HAP-1 (cell line): Measurements from ENCODE around the gene CCDC74A.
"Not testable (repeated sequence)": the region's sequence is repeated elsewhere in the genome, so short reads cannot be mapped to it uniquely, and the experiment has no call there.

Experiments
- DNase-seq, 2 experiments: peaks; one replicate each; pipeline ENCODE4 v3.0.0-alpha.2; 2016 to 2020; ENCODE audit warnings: low spot score in 2 of 2
- H3K27me3 ChIP-seq: fragments of 250-450 bp; sonication (Bioruptor Pico); 2 replicates; pipeline ENCODE4 v1.5.1; 2020; ENCODE audit warnings: low read depth, mild to moderate bottlenecking, moderate library complexity
- H3K36me3 ChIP-seq: fragments of 250-450 bp; sonication (Bioruptor Pico); replicated peaks from 2 replicates; pipeline ENCODE4 v1.5.1; 2020; ENCODE audit warnings: mild to moderate bottlenecking
- H3K4me1 ChIP-seq: fragments of 250-450 bp; sonication (Bioruptor Pico); 2 replicates; pipeline ENCODE4 v1.5.1; 2020; ENCODE audit warnings: mild to moderate bottlenecking
- H3K4me3 ChIP-seq: fragments of 250-450 bp; sonication (Bioruptor Pico); 2 replicates; pipeline ENCODE4 v1.5.1; 2020; ENCODE audit warnings: mild to moderate bottlenecking, moderate library complexity
- H3K9me3 ChIP-seq: fragments of 250-450 bp; sonication (Bioruptor Pico); 2 replicates; pipeline ENCODE4 v1.5.1; 2020; ENCODE audit warnings: mild to moderate bottlenecking, moderate library complexity
- in situ Hi-C: fragments of 300-500 bp; cut with MboI; formaldehyde crosslinking; loops from 3 replicates; pipeline ENCODE4 v1.14.3; 2020; ENCODE audit warnings: low sequenced_read_pairs, inconsistent platforms, mixed read lengths

CCDC74A gene

DNA sequence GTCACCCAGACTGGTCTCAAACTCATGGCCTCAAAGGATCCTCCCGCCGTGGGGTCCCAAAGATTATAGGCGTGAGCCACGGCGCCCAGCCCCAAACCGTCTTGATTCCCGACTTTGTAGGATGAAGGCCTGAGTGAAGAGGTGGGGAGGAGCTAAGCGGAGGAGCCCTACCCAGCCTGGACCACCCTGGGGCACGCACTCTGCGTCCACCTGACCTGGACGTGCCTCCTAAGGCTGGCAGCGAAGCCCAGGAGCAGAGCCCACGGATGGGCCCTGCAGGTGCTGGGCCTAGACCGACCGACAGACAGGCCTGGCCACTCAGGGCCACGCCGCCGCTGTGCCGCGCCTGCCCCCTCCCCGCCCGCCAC is 36.2 kb upstream of the CCDC74A start:
- H3K9me3 ChIP-seq, H3K27me3 ChIP-seq, H3K4me1 ChIP-seq, H3K36me3 ChIP-seq: not testable (repeated sequence)
- H3K4me3 ChIP-seq = peak overlapping the region; percentile 48
- peak in 1 of 2 experiments; percentile 44 for DNase-seq
- in situ Hi-C loops = loop anchor here (25.0 kb wide), 1 partner anchor 1129 kb away; the partner anchor contains the start of gene PTPN18

DNA sequence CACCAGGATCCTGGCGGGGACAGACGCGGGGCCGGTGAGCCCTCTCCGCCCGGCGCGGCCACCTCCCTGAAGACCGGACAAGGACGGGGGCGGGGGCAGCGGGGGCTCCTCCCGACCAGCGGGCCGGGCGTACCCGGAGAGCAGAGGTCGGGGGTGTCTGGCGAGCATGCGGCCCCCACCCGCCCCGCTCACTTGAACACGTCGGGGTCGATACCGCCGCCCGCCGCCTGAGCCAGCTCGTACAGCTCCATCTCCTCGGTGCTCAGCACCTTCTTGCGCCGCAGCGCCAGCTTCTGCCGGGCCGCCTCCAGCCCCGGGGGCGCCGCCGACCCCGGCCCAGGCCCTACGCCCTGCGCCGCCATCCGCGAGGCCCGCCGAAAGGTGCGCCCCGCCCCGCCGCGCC is 35.7 kb upstream of the CCDC74A start, which contains the start of gene MZT2A:
TSS of gene MZT2A (minus strand) at position 383 of the 403 bp plus-strand sequence. CDS start at position 362, 21 bp downstream.
- DNase-seq = peak in 1 of 2 experiments; percentile 33
- in situ Hi-C loops = loop anchor here (25.0 kb wide), 1 partner anchor 1130 kb away; the partner anchor contains the start of gene PTPN18
- peak within 1 kb of the TSS; percentile 48 for H3K4me3 ChIP-seq
- H3K4me1 ChIP-seq, H3K27me3 ChIP-seq, H3K36me3 ChIP-seq, H3K9me3 ChIP-seq: not testable (repeated sequence)

DNA sequence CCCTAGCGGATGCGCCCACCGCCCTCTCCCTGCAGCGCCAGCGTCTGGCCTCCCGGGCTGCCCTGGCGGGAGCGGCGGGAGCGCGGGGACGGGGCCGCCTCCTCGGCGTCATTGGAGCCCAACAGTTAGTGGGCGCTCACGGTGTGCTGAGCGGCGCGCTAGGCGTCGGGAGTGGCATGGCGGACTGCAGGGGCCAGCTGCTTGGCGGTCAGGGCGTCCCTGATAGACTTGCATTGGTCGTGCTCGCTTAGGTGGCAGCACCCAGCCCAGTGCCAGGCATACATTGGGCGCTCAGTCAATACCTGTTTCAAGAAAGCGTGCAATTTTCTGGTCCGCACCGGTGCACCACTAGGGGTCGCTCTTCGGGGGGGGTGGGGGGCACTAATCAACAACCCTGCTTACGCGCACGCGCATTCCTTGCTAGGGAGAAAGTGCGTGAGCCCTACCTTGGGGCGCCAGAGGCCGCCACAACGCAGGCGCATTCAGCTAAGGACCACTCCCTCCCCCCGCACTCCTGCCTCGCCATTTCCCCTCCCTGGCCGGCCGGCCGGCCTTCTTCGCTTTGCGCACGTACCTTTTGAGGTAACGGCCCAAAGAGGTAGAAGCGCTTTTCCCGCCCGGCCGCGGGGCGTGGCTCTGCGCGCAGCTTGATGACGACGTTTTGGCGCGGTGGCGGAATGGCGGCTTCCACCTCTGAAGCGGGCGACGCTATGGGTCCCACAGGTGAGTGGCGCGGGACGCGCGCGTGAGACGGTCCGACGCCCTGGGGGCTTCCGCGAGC is 35.1 kb upstream of the CCDC74A start:
- H3K9me3 ChIP-seq = no peaks in the 10 kb centered on the region
- in situ Hi-C loops = loop anchor here (25.0 kb wide), 1 partner anchor 1130 kb away; the partner anchor contains the start of gene PTPN18
- H3K36me3 ChIP-seq = no peaks in the 10 kb centered on the region; the same call in none of the 2 replicates

DNA sequence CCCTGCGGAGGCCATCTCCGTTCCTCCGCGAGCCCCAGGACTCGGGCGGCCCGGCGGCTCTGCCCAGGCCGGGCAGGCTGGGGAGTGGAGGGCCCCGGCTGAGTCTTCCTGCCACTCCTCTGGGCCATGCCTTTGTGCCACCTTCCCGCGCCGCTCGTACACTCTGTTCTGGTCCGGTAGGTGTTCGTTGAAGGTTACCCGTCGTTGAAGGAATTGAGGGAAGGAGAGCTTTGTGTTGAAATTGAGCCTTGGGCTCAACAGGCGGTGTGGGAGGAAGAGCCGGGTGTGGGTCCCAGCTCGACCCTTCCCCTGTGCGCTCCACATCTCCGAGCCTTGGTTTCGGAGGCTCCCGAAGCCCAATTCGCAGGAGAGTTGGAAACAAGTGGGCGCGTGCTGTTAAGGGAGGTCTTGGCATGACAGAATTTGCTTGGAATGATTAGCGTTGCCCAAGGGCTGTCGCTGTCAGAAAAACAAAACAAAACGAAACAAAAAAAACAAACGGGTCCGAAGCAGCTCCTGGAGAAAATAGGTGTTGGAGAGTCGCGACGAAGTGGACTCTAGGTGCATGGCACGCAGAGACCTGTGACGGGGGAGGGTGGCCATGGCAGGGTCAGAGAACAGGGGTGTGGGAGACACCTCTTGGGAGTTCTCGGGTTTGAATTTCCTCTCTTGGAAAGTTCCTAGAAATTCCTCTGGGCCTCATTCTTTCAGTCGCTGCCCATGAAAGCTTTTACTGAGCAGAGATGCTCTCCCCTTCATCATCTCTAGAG is 34.3 kb upstream of the CCDC74A start:
- DNase-seq = no peak
- no peaks in the 10 kb centered on the region for H3K9me3 ChIP-seq
- no peaks in the 10 kb centered on the region for H3K4me1 ChIP-seq
- H3K27me3 ChIP-seq = no peaks in the 10 kb centered on the region
- H3K36me3 ChIP-seq = no peaks in the 10 kb centered on the region; the same call in none of the 2 replicates
- H3K4me3 ChIP-seq = peak overlapping the region; percentile 48
- in situ Hi-C loops = loop anchor here (25.0 kb wide), 1 partner anchor 1131 kb away; the partner anchor contains the start of gene PTPN18

More for the DNA sequence above, 35.1 kb upstream of the CCDC74A start:
- Histone ChIP-seq H3K4me3 (peak overlapping the region; percentile 48), H3K4me1 (no peaks in the 10 kb centered on the region), H3K27me3 (no peaks in the 10 kb centered on the region)
- peak; percentile 92 to 96 for DNase-seq

DNA sequence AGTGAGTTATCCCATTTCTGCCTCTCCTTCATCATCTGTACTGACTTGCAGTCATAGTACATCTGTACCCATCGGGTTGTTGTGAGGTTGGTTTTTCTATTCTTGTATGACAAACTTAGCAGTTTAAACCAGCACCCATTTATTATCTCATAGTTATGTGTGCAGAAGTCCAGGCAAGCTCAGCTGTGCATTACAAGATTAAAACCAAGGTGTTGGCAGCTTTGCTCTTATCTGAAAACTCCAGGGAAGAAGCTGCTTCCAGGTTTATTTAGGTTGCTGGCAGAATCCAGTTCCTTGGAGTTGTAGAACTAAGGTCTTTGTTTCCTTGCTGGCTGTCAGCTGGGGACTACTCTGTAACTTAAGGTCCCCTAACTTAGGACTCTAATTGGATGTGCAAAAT is 32.2 kb upstream of the CCDC74A start:
- H3K4me1 ChIP-seq, DNase-seq, H3K4me3 ChIP-seq, H3K36me3 ChIP-seq, H3K9me3 ChIP-seq, H3K27me3 ChIP-seq: not testable (repeated sequence)
- in situ Hi-C loops = loop anchor here (25.0 kb wide), 1 partner anchor 1133 kb away; the partner anchor contains the start of gene PTPN18

DNA sequence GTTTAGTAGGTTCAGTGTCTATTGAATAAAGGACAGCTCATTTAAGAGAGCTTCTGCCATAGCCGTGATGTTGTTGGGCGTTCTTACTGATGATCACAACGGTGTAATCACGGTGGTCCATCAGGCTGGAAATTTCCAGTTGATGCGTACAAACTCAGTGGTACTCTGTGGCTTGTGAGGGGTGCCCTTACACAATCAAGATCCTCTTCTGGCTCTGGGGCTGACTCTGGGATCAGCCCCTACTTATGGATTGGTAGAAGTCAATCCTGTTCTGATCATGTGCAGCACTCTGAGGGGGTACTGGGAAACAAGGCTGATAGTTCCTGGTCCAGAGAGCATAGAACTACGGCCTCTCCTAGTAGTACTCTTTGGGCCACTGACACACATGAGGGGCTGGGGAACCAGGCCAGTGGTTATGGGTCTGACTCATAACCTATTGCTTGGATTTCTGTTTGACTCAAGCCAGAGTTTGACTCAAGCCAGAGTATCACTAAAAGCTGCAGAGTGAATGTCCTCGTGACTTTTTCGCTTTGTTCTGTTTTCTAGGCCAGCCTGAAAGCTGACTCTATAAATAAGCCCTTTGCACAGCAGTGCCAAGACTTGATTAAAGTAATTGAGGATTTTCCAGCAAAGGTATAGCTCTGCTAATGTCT is 29.2 kb upstream of the CCDC74A start:
- in situ Hi-C loops = loop anchor here (25.0 kb wide), 1 partner anchor 1136 kb away; the partner anchor contains the start of gene PTPN18
- H3K4me3 ChIP-seq, H3K27me3 ChIP-seq, DNase-seq, H3K9me3 ChIP-seq, H3K4me1 ChIP-seq, H3K36me3 ChIP-seq: not testable (repeated sequence)

DNA sequence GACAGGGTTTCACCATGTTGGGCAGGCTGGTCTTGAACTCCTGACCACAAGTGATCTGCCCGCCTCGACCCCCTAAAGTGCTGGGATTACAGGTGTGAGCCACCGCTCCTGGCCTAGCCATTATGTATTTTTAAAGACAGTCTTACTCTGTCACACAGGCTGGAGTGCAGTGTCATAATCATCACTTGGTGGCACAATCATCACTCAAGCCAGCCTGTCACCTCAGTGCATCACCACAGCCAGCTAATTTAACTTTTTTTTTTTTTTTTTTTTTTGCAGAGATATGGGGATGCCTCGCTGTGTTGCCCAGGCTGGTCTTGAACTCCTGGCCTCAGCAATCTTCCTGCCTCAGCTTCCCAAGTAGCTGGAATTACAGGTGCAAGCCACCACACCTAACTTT is 24.1 kb upstream of the CCDC74A start:
- H3K27me3 ChIP-seq, H3K4me1 ChIP-seq, H3K9me3 ChIP-seq, DNase-seq, H3K4me3 ChIP-seq, H3K36me3 ChIP-seq: not testable (repeated sequence)
- in situ Hi-C loops = loop anchor here (25.0 kb wide), 1 partner anchor 366 kb away; no protein-coding TSS in a partner anchor

DNA sequence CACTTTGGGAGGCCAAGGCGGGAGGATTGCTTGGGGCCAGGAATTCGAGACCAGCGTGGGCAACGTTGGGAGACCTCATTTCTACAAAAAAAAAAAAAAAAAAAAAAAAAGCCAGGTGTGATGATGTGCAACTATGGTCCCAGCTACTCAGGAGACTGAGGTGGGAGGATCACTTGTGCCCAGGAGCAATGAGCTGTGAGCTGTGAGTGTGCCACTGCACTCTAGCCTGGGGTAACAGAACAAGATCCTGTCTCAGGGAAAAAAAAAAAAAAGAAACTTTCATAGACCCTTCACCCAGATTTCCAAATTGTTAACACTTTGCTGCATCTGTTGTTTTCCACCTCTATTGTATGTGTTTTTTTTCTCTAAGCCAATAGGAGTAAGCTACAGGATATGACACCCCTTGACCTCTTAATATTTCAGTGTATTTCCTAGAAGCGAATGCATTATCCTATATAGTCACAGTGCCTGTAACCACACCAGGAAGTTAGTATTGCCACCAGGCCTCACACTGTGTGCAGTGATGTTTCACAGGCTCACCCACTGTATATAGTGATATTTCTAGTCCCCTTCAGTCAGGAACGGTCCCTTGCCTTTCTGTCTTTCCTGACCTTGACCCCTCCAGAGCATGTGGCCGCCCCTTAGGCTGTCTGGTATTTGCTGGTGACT is 23.5 kb upstream of the CCDC74A start:
- H3K4me3 ChIP-seq, H3K4me1 ChIP-seq, H3K27me3 ChIP-seq, DNase-seq, H3K36me3 ChIP-seq, H3K9me3 ChIP-seq: not testable (repeated sequence)
- in situ Hi-C loops = loop anchor here (25.0 kb wide), 1 partner anchor 367 kb away; no protein-coding TSS in a partner anchor

DNA sequence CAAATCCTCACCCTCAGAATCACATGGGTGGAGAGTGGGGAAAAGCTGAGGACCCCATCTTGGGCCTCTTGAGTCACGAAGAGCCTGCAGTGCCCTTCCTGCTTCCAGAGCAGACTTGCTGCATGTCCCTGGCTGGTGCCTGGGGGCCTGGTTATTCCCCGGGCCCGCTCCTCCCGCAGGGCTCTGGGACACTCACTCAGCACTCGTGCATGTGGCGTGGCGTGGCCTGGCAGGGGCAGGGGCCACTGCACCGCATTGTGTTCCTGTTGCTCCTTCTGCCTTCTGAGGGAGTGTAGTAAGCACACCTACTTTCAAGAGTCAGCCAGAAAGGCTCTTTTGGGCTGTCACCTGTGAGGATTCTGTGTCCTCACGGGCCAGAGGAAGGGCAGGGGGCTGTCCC is 18.1 kb upstream of the CCDC74A start:
- no peaks in the 10 kb centered on the region for H3K4me1 ChIP-seq
- no peaks in the 10 kb centered on the region; the same call in 1 of the 2 replicates for H3K36me3 ChIP-seq
- DNase-seq = no peak
- H3K27me3 ChIP-seq = no peaks in the 10 kb centered on the region
- H3K4me3 ChIP-seq = no peak overlapping the region
- in situ Hi-C loops = loop anchor here (5.0 to 25.0 kb wide), 2 partner anchors 372 to 1342 kb away; no protein-coding TSS in a partner anchor
- H3K9me3 ChIP-seq = no peaks in the 10 kb centered on the region

DNA sequence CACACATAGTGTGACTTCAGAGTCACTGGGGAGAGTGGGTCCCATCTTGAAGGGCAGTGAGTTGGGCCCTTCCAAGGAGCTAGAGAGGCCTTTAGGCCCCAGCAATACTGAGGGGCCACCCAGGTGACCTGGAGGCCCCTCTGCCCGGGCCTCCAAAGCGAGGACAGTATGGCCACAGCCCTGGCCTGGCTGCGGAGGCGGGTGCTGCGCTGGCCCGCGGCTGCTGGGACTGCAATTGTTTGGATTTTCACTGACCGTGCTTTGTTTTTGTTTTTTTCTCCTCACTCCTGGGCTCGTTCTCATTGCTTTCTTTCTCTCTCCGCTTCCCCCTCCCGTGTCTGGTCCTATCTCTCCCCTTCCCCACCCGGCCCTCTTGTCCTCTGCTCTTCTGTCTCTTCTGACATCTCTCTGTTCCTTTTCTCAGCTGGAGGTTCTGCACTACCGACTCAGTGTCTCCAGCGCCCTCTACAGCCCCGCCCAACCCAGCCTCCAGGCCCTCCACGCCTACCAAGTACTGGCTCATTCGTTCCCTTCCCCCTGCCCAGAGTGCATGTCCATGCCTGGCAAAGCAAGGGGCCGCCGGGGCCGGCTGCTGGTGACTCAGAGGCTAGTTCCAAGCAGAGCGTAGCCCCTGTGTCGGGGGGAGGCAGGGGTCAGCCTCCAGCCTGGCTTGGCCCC is 16.3 kb upstream of the CCDC74A start:
- H3K4me1 ChIP-seq, H3K4me3 ChIP-seq, H3K36me3 ChIP-seq, H3K27me3 ChIP-seq, DNase-seq, H3K9me3 ChIP-seq: not testable (repeated sequence)
- in situ Hi-C loops = loop anchor here (25.0 kb wide), 1 partner anchor 374 kb away; no protein-coding TSS in a partner anchor

DNA sequence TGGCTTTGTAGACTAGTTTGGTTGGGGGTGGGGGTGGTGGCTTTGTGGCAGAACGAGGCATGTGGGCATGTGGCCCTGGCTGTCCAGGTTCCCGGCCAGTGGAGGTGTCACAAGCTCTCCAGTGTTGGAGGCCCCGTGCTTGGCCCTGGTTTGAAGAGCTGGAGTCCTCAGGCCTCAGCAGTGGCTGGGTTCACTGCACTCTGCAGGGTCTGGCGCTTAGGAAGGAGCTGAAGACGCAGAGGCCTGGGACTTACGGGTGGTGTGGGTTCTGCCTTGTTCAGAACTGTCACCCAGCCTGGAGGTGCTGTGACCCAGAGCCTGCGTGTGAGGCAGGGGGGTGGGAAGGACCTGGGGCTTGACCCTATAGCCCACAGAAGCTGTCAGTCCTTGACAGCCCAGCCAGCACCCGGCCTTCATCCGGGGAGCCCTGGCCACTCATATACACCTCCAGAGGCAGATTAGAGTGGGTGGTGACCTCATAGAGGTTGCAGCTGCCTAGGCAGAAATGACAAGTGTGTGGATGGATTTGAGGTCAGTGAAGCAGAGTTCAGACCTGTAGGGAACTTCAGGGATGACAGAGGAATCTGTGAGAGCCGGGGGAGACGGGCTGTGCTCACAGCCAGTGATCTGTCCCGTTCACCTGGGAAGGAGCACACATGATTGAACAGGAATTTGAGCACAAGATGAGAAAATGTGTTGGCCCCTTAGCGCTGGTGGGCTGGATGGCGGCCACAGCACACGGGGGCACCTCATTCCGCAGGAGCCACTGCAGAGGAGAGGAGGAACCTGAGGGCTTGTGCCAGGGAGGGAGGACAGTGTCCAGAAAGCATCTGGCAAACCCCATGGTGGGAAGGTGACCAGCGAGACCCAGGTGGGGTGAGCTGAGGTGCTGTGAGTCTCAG is 15.5 kb upstream of the CCDC74A start:
- in situ Hi-C loops = loop anchor here (25.0 kb wide), 1 partner anchor 375 kb away; no protein-coding TSS in a partner anchor
- H3K36me3 ChIP-seq, DNase-seq: not testable (repeated sequence)

More for the DNA sequence above, 15.5 kb upstream of the CCDC74A start:
- not testable (repeated sequence) for H3K9me3 ChIP-seq, H3K4me1 ChIP-seq, H3K4me3 ChIP-seq, H3K27me3 ChIP-seq
